Mesenchymal stem cell (in vitro differentiated cells and primary cell): ENCODE data around the gene CUEDC1.

Experiments
- DNase-seq: peaks from one replicate; pipeline ENCODE4 v3.0.0-alpha.2; 2013
- H2AFZ ChIP-seq: one replicate; pipeline ENCODE4 v1.6.1; 2013; ENCODE audit warnings: low read depth, mild to moderate bottlenecking, control low read depth, inconsistent platforms, low read length, moderate library complexity
- H2AK5ac ChIP-seq: 2 replicates; pipeline ENCODE4 v1.6.1; 2013; ENCODE audit warnings: low read length, moderate library complexity, mild to moderate bottlenecking, inconsistent platforms; ENCODE audit not compliant: severe bottlenecking
- H2BK120ac ChIP-seq: one replicate; pipeline ENCODE4 v1.6.1; 2013; ENCODE audit warnings: low read depth, mild to moderate bottlenecking, inconsistent platforms, low read length, moderate library complexity
- H2BK12ac ChIP-seq, 2 experiments: one replicate each; pipeline ENCODE4 v1.6.1; 2013; ENCODE audit warnings: inconsistent platforms in 2 of 2, low read length in 2 of 2, mild to moderate bottlenecking in 2 of 2, moderate library complexity in 2 of 2, control low read depth in 1 of 2
- H2BK15ac ChIP-seq: one replicate; pipeline ENCODE4 v1.6.1; 2013; ENCODE audit warnings: mild to moderate bottlenecking, low read depth, inconsistent platforms; ENCODE audit not compliant: poor library complexity, severe bottlenecking
- H2BK5ac ChIP-seq: 2 replicates; pipeline ENCODE4 v1.6.1; 2013; ENCODE audit warnings: low read depth, mild to moderate bottlenecking, low read length, control low read depth, inconsistent platforms; ENCODE audit not compliant: poor library complexity, severe bottlenecking
- H3K14ac ChIP-seq, 2 experiments: one replicate each; pipeline ENCODE4 v1.6.1; 2013; ENCODE audit warnings: inconsistent platforms in 2 of 2, low read length in 2 of 2, control low read depth in 1 of 2, mild to moderate bottlenecking in 1 of 2, moderate library complexity in 1 of 2
- H3K18ac ChIP-seq, 2 experiments: one replicate each; pipeline ENCODE4 v1.6.1; 2013; ENCODE audit warnings: inconsistent platforms in 2 of 2, low read length in 2 of 2, control low read depth in 1 of 2, low read depth in 1 of 2, mild to moderate bottlenecking in 1 of 2
- H3K23ac ChIP-seq, 2 experiments: one replicate each; pipeline ENCODE4 v1.6.1; 2013; ENCODE audit warnings: inconsistent platforms in 2 of 2, low read length in 2 of 2, mild to moderate bottlenecking in 2 of 2, moderate library complexity in 2 of 2, control low read depth in 1 of 2
- H3K27ac ChIP-seq: 2 replicates; pipeline ENCODE4 v1.5.1; 2013; ENCODE audit warnings: mild to moderate bottlenecking, moderate library complexity, low read length, control low read depth, inconsistent platforms; ENCODE audit not compliant: poor library complexity, severe bottlenecking
- H3K27me3 ChIP-seq, 2 experiments: 2 replicates each; pipeline versions ENCODE4 v1.6.1 to v1.7.0; 2013; ENCODE audit warnings: low read length in 2 of 2, mild to moderate bottlenecking in 2 of 2, moderate library complexity in 2 of 2, control low read depth in 1 of 2, inconsistent platforms in 1 of 2; ENCODE audit not compliant: control insufficient read depth in 1 of 2, insufficient read depth in 1 of 2
- H3K36me3 ChIP-seq, 2 experiments: 2 replicates each; pipeline versions ENCODE4 v1.6.1 to v1.7.0; 2013; ENCODE audit warnings: low read length in 2 of 2, control low read depth in 1 of 2, inconsistent platforms in 1 of 2, low read depth in 1 of 2, mild to moderate bottlenecking in 1 of 2; ENCODE audit not compliant: insufficient read depth in 2 of 2, control insufficient read depth in 1 of 2
- H3K4ac ChIP-seq, 2 experiments: one replicate each; pipeline ENCODE4 v1.6.1; 2013; ENCODE audit warnings: inconsistent platforms in 2 of 2, low read length in 2 of 2, mild to moderate bottlenecking in 2 of 2, moderate library complexity in 2 of 2, control low read depth in 1 of 2, low read depth in 1 of 2
- H3K4me1 ChIP-seq: 2 replicates; pipeline ENCODE4 v1.6.1; 2013; ENCODE audit warnings: low read depth, low read length, control low read depth; ENCODE audit not compliant: control insufficient read depth, insufficient read depth
- H3K4me2 ChIP-seq: 2 replicates; pipeline ENCODE4 v1.6.1; 2013; ENCODE audit warnings: low read length, mild to moderate bottlenecking, inconsistent platforms; ENCODE audit not compliant: poor library complexity, severe bottlenecking
- H3K4me3 ChIP-seq, 2 experiments: 2 replicates each; pipeline versions ENCODE4 v1.5.1 to v1.7.0; 2013; ENCODE audit warnings: low read length in 2 of 2, mild to moderate bottlenecking in 2 of 2, control low read depth in 1 of 2, low read depth in 1 of 2; ENCODE audit not compliant: insufficient read depth in 1 of 2
- H3K79me1 ChIP-seq: replicated peaks from 2 replicates; pipeline ENCODE4 v1.6.1; 2013; ENCODE audit warnings: mild to moderate bottlenecking, control low read depth, low read length, inconsistent platforms; ENCODE audit not compliant: poor library complexity, severe bottlenecking
- H3K9ac ChIP-seq: 2 replicates; pipeline ENCODE4 v1.7.0; 2013; ENCODE audit warnings: mild to moderate bottlenecking, low read length, moderate library complexity
- H3K9me3 ChIP-seq: 2 replicates; pipeline ENCODE4 v1.7.0; 2013; ENCODE audit warnings: mild to moderate bottlenecking, low read length; ENCODE audit not compliant: control insufficient read depth
- H4K8ac ChIP-seq: one replicate; pipeline ENCODE4 v1.6.1; 2013; ENCODE audit warnings: inconsistent platforms, mild to moderate bottlenecking, low read length, moderate library complexity
- H4K91ac ChIP-seq: one replicate; pipeline ENCODE4 v1.6.1; 2013; ENCODE audit warnings: mild to moderate bottlenecking, low read length, inconsistent platforms
- WGBS: methylation state at CpG from one replicate; pipeline ENCODE4 v1.1.7; 2013; ENCODE audit warnings: mixed read lengths; 5-methylcytosine and 5-hydroxymethylcytosine counted together

CUEDC1 gene

DNA sequence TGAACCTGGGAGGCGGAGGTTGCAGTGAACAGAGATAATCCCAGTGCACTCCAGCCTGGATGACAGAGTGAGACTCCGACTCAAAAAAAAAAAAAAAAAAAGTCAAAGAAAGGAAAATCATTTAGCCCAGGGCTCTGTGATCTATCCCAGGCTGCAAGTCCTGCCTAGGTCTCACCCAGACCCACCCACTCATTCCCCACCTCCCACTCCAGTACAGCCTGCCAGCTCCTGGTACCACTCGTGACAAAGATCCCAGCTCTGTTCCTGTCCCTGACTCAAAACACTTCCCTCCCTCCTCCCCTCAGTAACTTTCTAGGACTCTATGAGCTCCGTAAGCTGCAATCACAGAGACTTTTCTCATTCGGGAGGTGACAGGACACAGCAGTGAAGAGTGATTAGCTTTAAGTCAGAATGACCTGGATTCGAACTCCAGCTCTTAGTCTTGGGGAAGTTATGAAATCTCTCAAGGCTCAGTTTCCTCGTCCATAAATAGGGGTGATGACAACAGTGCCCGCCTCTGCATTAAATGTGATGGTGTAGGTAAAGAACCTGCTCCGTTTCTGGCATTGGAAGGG, 77.3 kb downstream of the CUEDC1 start:
- peak overlapping the region; percentile 93 for H2AK5ac ChIP-seq
- peak overlapping the region; percentile 58 to 69 for H2BK12ac ChIP-seq
- WGBS: 52% methylated on average over 8 of the region's 9 CpGs
- peak overlapping the region; percentile 45 for H4K8ac ChIP-seq
- H2AFZ ChIP-seq: no peak overlapping the region
- H3K18ac ChIP-seq: peak overlapping the region; percentile 50 to 55
- peak overlapping the region; percentile 18 for H3K27ac ChIP-seq
- peak overlapping the region; percentile 19 for H2BK15ac ChIP-seq
- no peak overlapping the region for H3K14ac ChIP-seq
- H2BK5ac ChIP-seq: no peak overlapping the region
- H3K36me3 ChIP-seq: peaks cover 17 to 49% of the 10 kb centered on the region in 2 experiments
- no peaks in the 10 kb centered on the region for H3K27me3 ChIP-seq
- H3K9ac ChIP-seq: peak overlapping the region; percentile 30
- H4K91ac ChIP-seq: peak overlapping the region; percentile 76
- H3K4ac ChIP-seq: peak overlapping the region in 1 of 2 experiments; percentile 37
- peak; percentile 50 for DNase-seq
- H3K4me3 ChIP-seq: no peak overlapping the region
- peaks cover 7% of the 10 kb centered on the region for H3K79me1 ChIP-seq
- H2BK120ac ChIP-seq: no peak overlapping the region
- H3K9me3 ChIP-seq: no peaks in the 10 kb centered on the region
- no peak overlapping the region for H3K4me2 ChIP-seq
- H3K23ac ChIP-seq: no peak overlapping the region
- peaks cover 74% of the 10 kb centered on the region for H3K4me1 ChIP-seq

- peak overlapping the region; percentile 0 for H3K27ac ChIP-seq
- H2BK5ac ChIP-seq: no peak overlapping the region
- no peak overlapping the region for H3K14ac ChIP-seq
Measured at GRCh38 chr17:57876866-57877237, 78.4 kb downstream of the CUEDC1 start.

DNA sequence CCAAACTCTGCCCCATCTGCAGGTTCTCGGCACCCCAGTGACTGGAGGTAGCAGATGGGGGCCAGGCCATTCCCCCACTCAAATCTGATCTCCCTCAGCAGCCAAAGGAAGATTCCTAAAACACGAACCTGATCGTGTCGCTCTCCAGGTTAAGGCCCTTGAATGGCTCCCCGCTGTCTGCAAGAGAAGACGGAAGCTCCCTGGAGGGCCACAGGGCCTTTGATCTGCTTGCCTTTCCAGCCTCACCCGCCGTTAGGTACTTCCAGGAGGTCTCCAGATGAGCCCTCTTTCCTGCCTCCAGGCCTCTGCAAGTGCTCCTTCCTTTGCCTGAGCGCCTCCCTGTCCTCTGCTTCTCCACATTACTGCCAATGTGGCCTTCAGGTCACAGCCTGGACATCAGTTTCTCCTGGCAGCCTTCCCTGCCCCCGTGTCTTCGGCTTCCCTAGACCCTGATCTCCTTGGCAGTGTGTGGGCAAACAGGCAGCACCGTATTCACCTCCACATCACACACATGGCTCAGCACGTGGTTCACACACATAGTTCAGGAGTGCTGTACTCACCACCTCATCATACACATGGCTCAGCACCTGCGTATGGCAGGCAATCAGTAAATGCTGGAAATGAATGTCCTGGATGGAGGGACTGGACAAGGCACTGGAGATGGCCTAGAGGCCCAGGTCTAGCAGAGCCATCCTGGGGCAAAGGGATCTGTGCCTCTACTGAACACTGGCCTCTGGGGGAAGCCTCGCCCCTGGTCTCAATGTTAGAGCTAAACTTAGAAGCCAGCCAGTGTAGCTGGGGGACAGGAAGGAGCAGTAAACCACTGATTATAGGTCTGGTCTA, 79.0 kb downstream of the CUEDC1 start:
- Histone ChIP-seq H2AFZ (no peak overlapping the region), H2AK5ac (peak overlapping the region; percentile 97), H2BK12ac (peak overlapping the region; percentile 54 to 96), H3K23ac (peak overlapping the region in 1 of 2 experiments; percentile 16), H2BK5ac (peak overlapping the region; percentile 80), H3K9ac (peak overlapping the region; percentile 64), H2BK120ac (no peak overlapping the region), H3K4me3 (no peak overlapping the region), H3K27ac (peak overlapping the region; percentile 84), H4K8ac (peak overlapping the region; percentile 79), H3K4ac (peak overlapping the region; percentile 75 to 83), H3K9me3 (no peaks in the 10 kb centered on the region), H4K91ac (peak overlapping the region; percentile 92), H3K27me3 (no peaks in the 10 kb centered on the region), H3K4me1 (peaks cover 66% of the 10 kb centered on the region), H2BK15ac (peak overlapping the region; percentile 39), H3K18ac (peak overlapping the region; percentile 55 to 66), H3K14ac (peak overlapping the region in 1 of 2 experiments; percentile 37), H3K4me2 (no peak overlapping the region), H3K36me3 (peaks cover 33 to 59% of the 10 kb centered on the region in 2 experiments), H3K79me1 (peaks cover 17% of the 10 kb centered on the region)
- WGBS: 55% methylated on average over 14 of the region's 15 CpGs
- DNase-seq: no peak

More at GRCh38 chr17:57876866-57877237, 78.4 kb downstream of the CUEDC1 start:
- H2BK12ac ChIP-seq: peak overlapping the region in 1 of 2 experiments; percentile 96
- peaks cover 14% of the 10 kb centered on the region for H3K79me1 ChIP-seq
- peak overlapping the region in 1 of 2 experiments; percentile 58 for H3K18ac ChIP-seq
- no peak overlapping the region for H3K4me3 ChIP-seq
- peak overlapping the region; percentile 53 for H4K91ac ChIP-seq
- no peak overlapping the region for H4K8ac ChIP-seq
- H3K27me3 ChIP-seq: no peaks in the 10 kb centered on the region
- peaks cover 27 to 53% of the 10 kb centered on the region in 2 experiments for H3K36me3 ChIP-seq
- no peak for DNase-seq
- H3K23ac ChIP-seq: no peak overlapping the region
- peak overlapping the region in 1 of 2 experiments; percentile 40 for H3K4ac ChIP-seq
- H3K9me3 ChIP-seq: no peaks in the 10 kb centered on the region
- peak overlapping the region; percentile 64 for H3K9ac ChIP-seq
- no peak overlapping the region for H2BK15ac ChIP-seq
- H2AK5ac ChIP-seq: peak overlapping the region; percentile 97
- 64% methylated on average over 2 of the region's 2 CpGs for WGBS
- H2AFZ ChIP-seq: no peak overlapping the region
- H3K4me1 ChIP-seq: peaks cover 72% of the 10 kb centered on the region
- no peak overlapping the region for H2BK120ac ChIP-seq
- no peak overlapping the region for H3K4me2 ChIP-seq
